GM12872 (cell line): ENCODE data around the gene SMAD4.

ENCODE experiments used
- TF ChIP-seq, protein P1 (sequence below): IDR thresholded peaks from 3 replicates; pipeline ENCODE4 v1.5.1; 2011; ENCODE audit warnings: low read depth, mild to moderate bottlenecking, low read length, moderate library complexity; ENCODE audit not compliant: insufficient read depth

Gene SMAD4

GRCh38 chr18:51011709-51012108 is 18.3 kb upstream of the SMAD4 start:
- TF ChIP-seq, protein P1, sequence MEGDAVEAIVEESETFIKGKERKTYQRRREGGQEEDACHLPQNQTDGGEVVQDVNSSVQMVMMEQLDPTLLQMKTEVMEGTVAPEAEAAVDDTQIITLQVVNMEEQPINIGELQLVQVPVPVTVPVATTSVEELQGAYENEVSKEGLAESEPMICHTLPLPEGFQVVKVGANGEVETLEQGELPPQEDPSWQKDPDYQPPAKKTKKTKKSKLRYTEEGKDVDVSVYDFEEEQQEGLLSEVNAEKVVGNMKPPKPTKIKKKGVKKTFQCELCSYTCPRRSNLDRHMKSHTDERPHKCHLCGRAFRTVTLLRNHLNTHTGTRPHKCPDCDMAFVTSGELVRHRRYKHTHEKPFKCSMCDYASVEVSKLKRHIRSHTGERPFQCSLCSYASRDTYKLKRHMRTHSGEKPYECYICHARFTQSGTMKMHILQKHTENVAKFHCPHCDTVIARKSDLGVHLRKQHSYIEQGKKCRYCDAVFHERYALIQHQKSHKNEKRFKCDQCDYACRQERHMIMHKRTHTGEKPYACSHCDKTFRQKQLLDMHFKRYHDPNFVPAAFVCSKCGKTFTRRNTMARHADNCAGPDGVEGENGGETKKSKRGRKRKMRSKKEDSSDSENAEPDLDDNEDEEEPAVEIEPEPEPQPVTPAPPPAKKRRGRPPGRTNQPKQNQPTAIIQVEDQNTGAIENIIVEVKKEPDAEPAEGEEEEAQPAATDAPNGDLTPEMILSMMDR: no peak

- TF ChIP-seq, protein P1: no peak
Measured at GRCh38 chr18:51012441-51012840, 17.6 kb upstream of the SMAD4 start.

DNA sequence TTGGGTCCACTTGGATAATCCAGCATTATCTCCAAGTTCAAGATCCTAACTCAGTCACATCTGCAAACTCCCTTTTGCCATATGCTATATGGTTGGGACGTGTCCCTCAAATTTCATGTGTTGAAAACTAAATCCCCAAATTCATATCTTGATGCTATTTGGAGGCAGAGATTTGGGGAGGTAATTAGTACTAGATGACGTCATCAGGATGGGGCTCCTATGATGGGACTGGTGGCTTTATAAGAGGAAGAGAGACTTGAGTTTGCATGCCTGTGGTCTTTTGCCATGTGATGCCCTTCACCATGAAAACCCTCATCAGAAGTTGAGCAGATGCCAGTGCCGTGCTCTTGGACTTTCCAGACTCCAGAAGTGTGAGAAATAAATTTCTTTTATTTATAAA is 16.8 kb upstream of the SMAD4 start:
- TF ChIP-seq, protein P1: no peak

DNA sequence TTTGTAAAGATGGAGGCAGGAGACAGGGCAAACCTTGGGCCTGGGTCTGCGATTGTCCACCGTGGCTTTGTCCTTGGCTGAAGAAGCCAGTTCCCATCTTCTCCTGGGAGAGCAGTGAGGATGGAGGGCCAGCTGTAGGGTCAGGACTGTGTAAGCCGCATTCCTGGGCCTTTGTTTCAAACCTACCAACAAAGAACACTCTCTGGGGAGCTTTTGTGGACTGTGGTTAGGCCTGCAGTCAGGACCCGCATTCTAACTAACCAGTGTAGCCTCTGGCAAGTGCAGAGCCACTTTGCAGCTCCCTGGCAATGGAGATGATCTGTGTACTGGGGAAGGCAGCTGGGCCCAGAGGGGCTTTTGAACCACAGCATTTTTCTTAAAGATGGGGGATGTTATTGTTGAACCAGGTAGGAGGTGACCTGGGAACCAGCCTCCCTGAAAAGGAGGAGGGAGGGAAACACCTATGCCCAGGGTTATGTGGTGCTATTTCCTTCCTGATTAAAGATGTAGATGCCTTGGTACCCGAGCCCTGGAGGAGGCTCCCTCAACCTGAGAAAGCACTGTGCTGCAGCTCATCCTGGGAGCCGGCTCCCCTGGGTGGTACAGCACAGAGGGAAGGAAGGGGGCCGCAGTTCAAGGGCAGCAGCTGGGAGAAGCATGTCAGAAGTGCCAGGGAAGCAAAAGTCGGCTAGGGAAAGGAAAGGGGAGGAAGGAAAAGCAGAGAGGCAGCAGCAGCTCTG is 12.7 kb upstream of the SMAD4 start:
- TF ChIP-seq, protein P1: no peak

DNA sequence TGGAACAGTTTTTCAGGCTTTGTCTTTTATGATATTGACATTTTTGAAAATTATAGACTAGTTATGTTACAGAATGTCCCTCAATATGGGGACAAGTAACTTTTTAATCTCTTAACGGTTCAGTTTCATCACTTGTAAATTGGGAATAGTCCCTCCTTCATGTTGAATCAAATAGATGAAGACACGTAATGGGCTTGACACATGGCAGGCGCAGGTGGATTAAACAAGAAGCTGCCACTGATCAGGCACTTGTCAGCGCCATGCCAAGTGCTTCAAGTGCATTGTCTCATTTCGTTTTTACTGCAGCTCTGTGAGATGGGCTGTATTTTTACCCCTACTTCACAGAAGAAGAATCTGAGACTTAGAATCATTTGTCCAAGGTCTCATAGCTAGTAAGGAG is 9.5 kb upstream of the SMAD4 start:
- TF ChIP-seq, protein P1: no peak

DNA sequence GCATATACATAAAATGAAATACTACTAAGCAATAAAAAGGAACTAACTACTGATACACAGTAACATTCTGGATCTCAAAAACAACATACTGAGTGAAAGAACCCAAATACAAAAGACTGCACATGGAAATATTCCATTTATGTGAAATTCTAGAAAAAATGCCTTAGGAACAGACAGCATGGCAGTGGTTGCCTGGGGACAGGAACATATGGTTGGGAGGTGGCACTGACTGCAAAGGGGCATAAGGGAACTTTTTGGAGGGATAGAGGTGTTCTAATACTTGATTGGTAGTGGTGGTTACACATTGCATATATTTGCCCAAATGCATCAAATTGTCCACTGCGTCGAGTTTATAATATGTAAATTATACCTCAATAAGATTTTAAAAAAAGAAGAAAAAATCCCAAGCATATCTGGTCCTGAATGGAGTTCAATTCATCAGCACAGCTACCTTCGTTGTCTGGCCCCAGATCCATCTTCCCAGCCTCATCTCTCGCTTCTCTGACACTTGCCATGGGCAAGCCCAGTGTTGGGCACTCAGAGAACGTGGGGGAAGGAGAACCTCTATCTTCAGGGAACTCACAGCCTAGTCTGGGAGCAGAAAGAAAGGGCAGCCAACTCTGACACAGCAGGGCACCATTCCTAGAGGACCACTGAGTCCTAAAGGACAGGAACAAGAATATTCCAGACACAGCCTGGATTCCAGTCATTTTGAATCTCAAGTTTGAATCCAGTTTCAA is 8.6 kb upstream of the SMAD4 start:
- TF ChIP-seq, protein P1: no peak

GRCh38 chr18:51025512-51025911 is 4.5 kb upstream of the SMAD4 start:
- TF ChIP-seq, protein P1: no peak
